K562 treated with DMSO at 1 percent for 12 hours (cell line): ENCODE measurements around the gene RPL29. TPM values are rescaled to one million over a fixed set of nuclear protein-coding genes. Genes with fewer than 3 reads are reported as not detected.

Experiments used
- total RNA-seq: library from RNA; unstranded; fragments of 300-600 nt; gene quantifications from 2 replicates; pipeline ENCODE4 v1.2.3, GENCODE V29; 2022; ENCODE audit not compliant: insufficient read depth

The RPL29 gene
- 2,362 and 2,887 TPM in 2 replicates for total RNA-seq

GRCh38 chr3:51995346-51996163, at the start of gene RPL29:
RPL29 (minus strand) TSS chr3:51995895; CDS start chr3:51995461, 434 bp downstream.

GRCh38 chr3:51982838-51983577, 12.7 kb downstream of the RPL29 start, which contains the start of gene ACY1:
ACY1 (plus strand) TSS chr3:51983535; CDS start chr3:51984065, 530 bp downstream.

GRCh38 chr3:51974963-51975851, 20.5 kb downstream of the RPL29 start, which contains the start of gene ABHD14A:
ABHD14A (plus strand) TSS chr3:51975064; CDS start chr3:51975136, 72 bp downstream.

GRCh38 chr3:51967384-51968169, 28.1 kb downstream of the RPL29 start, which contains the start of gene PCBP4:
PCBP4 (minus strand) TSS chr3:51967454; CDS start chr3:51961240, 6,214 bp downstream.

GRCh38 chr3:51955175-51955892, 40.4 kb downstream of the RPL29 start, which contains the start of gene GPR62:
GPR62 (plus strand) TSS chr3:51955381; CDS start chr3:51955653, 272 bp downstream.

Other genes starting within 250 kb of the RPL29 start
- gene IQCF6, start 216.7 kb downstream of the RPL29 start, total RNA-seq, result not detected in 2 replicates
- gene IQCF2, start 134.3 kb downstream of the RPL29 start, total RNA-seq, result not detected in 2 replicates
- not detected in 2 replicates for gene IQCF5, start 120.3 kb downstream of the RPL29 start, total RNA-seq
- gene IQCF1, start 92.5 kb downstream of the RPL29 start, total RNA-seq, result not detected in 2 replicates
- 13.1 and 22.7 TPM in 2 replicates for gene RRP9, start 54.0 kb downstream of the RPL29 start, total RNA-seq
- 2.6 and 5.7 TPM in 2 replicates for gene PARP3, start 53.5 kb downstream of the RPL29 start, total RNA-seq
- gene GPR62, start 40.5 kb downstream of the RPL29 start, total RNA-seq, result not detected in 2 replicates
- gene PCBP4, start 28.4 kb downstream of the RPL29 start, total RNA-seq, result 10.2 and 14.6 TPM in 2 replicates
- 44.1 and 66.9 TPM in 2 replicates for gene ABHD14B, start 21.8 kb downstream of the RPL29 start, total RNA-seq
- 18.7 and 22.9 TPM in 2 replicates for gene ABHD14A, start 20.8 kb downstream of the RPL29 start, total RNA-seq
- 37.6 and 46.6 TPM in 2 replicates for gene ACY1, start 12.4 kb downstream of the RPL29 start, total RNA-seq
- 3.5 and 8.1 TPM in 2 replicates for gene DUSP7, start 60.7 kb upstream of the RPL29 start, total RNA-seq
- 22.4 and 25.5 TPM in 2 replicates for gene POC1A, start 158.5 kb upstream of the RPL29 start, total RNA-seq
- 34.1 and 73.7 TPM in 2 replicates for gene ALAS1, start 202.3 kb upstream of the RPL29 start, total RNA-seq
- gene TLR9, start 229.8 kb upstream of the RPL29 start, total RNA-seq, result 0.30 TPM in 1 of 2 replicates, not detected in the other
- gene TWF2, start 243.3 kb upstream of the RPL29 start, total RNA-seq, result 133 and 166 TPM in 2 replicates
- gene PPM1M, start 249.9 kb upstream of the RPL29 start, total RNA-seq, result 8.1 and 12.7 TPM in 2 replicates